ENCODE measurements around the gene CDC45.

- TF ChIP-seq CTCF (optimal IDR thresholded peaks at IDR 0.05 in 1 of 3, IDR thresholded peaks at IDR 0.05 in 1 of 3, conservative IDR thresholded peaks at IDR 0.05 in 1 of 3; ENCODE audit: extremely low read depth in 1 of 3, insufficient read depth in 2 of 3, low read length in 3 of 3), result no peak
- TF ChIP-seq EZH2 (IDR thresholded peaks at IDR 0.05; ENCODE audit: low read length), result no peak
Measured at GRCh38 chr22:19488285-19488684, 8.6 kb downstream of the CDC45 start.
